H1 (cell line): ENCODE measurements around the gene GREM2. TPM values are rescaled to one million over a fixed set of nuclear protein-coding genes. Genes with fewer than 3 reads are reported as not detected.

Experiments
- CTCF ChIA-PET: fragments of 300-600 bp; sonication (Branson Sonifier 250); formaldehyde crosslinking; loops from one replicate; lab custom pipeline; 2021; ENCODE audit not compliant: partially characterized antibody; lab: Charles Lee
- POLR2A ChIA-PET: fragments of 300-600 bp; sonication (Branson Sonifier 250); formaldehyde crosslinking; loops from one replicate; lab custom pipeline; 2021; ENCODE audit warnings: inconsistent platforms; ENCODE audit not compliant: partially characterized antibody; lab: Charles Lee
- DNase-seq, 2 experiments: peaks; one replicate each; pipeline versions ENCODE4 v3.0.0 to v3.0.0-alpha.2; 2010 to 2022; ENCODE audit warnings: low spot score in 2 of 2, low read depth in 1 of 2, mixed read lengths in 1 of 2
- FAIRE-seq: peaks from 2 replicates; lab custom pipeline; 2011; peaks lifted over from hg19 to GRCh38; lab: Jason Lieb, UNC
- H2AFZ ChIP-seq: 2 replicates; pipeline ENCODE4 v1.8.1; 2012; ENCODE audit warnings: low read length, inconsistent platforms
- H2AK5ac ChIP-seq: 2 replicates; pipeline ENCODE4 v1.6.1; 2013; ENCODE audit warnings: low read depth, low read length
- H2BK120ac ChIP-seq: replicated peaks from 2 replicates; pipeline ENCODE3; 2013; ENCODE audit warnings: low read depth, low read length, inconsistent platforms
- H2BK12ac ChIP-seq: 2 replicates; pipeline ENCODE4 v1.6.1; 2013; ENCODE audit warnings: low read depth, low read length
- H2BK15ac ChIP-seq: 2 replicates; pipeline ENCODE4 v1.6.1; 2013; ENCODE audit warnings: low read length
- H2BK20ac ChIP-seq: 2 replicates; pipeline ENCODE4 v1.6.1; 2013; ENCODE audit warnings: low read length
- H2BK5ac ChIP-seq: 2 replicates; pipeline ENCODE4 v1.6.1; 2013; ENCODE audit warnings: low read depth, low read length
- H3K14ac ChIP-seq: 2 replicates; pipeline ENCODE4 v1.6.1; 2013; ENCODE audit warnings: inconsistent platforms; ENCODE audit not compliant: insufficient read length
- H3K18ac ChIP-seq: 2 replicates; pipeline ENCODE4 v1.6.1; 2013; ENCODE audit warnings: low read length; ENCODE audit errors: extremely low read depth
- H3K23ac ChIP-seq: 2 replicates; pipeline ENCODE4 v1.6.1; 2013; ENCODE audit warnings: inconsistent platforms; ENCODE audit not compliant: insufficient read length
- H3K23me2 ChIP-seq: 2 replicates; pipeline ENCODE4 v1.6.1; 2013; ENCODE audit warnings: low read depth, low read length
- H3K27ac ChIP-seq: 2 replicates; pipeline ENCODE4 v1.6.1; 2011; ENCODE audit warnings: low read depth, low read length, inconsistent platforms
- H3K27me3 ChIP-seq, 4 experiments: replicated peaks in 1 of 4; 1 replicate in 1 of 4; 2 replicates in 3 of 4; pipeline versions ENCODE4 v1.6.1 to v1.8.1; 2011 to 2013; ENCODE audit warnings: low read length in 3 of 4, mild to moderate bottlenecking in 3 of 4, inconsistent platforms in 2 of 4, mixed read lengths in 2 of 4, moderate library complexity in 1 of 4; ENCODE audit not compliant: control insufficient read depth in 3 of 4, insufficient read depth in 3 of 4; ENCODE audit errors: extremely low read depth in 1 of 4
- H3K36me3 ChIP-seq, 4 experiments: 2 replicates each; pipeline versions ENCODE4 v1.6.1 to v1.8.1; 2011 to 2013; ENCODE audit warnings: mild to moderate bottlenecking in 4 of 4, low read length in 3 of 4, moderate library complexity in 2 of 4, control low read depth in 1 of 4, inconsistent platforms in 1 of 4; ENCODE audit not compliant: insufficient read depth in 4 of 4, control insufficient read depth in 2 of 4
- H3K4ac ChIP-seq: replicated peaks from 2 replicates; pipeline ENCODE3; 2013; ENCODE audit warnings: low read length, low read depth, mixed read lengths, inconsistent platforms; ENCODE audit not compliant: insufficient read length
- H3K4me1 ChIP-seq, 4 experiments: replicated peaks in 1 of 4; 1 replicate in 1 of 4; 2 replicates in 3 of 4; pipeline versions ENCODE4 v1.6.1 to v1.8.1; 2011 to 2013; ENCODE audit warnings: low read length in 3 of 4, inconsistent platforms in 2 of 4, mixed read lengths in 1 of 4; ENCODE audit not compliant: insufficient read depth in 4 of 4, control insufficient read depth in 3 of 4
- H3K4me2 ChIP-seq, 2 experiments: 2 replicates each; pipeline versions ENCODE4 v1.6.1 to v1.8.1; 2011 to 2013; ENCODE audit warnings: low read depth in 2 of 2, low read length in 2 of 2, control low read depth in 1 of 2, inconsistent platforms in 1 of 2, mild to moderate bottlenecking in 1 of 2; ENCODE audit not compliant: insufficient read depth in 1 of 2
- H3K4me3 ChIP-seq, 4 experiments: fragments of 200-600, 300-600 bp in 1 of 4; sonication (generic), shearing (Covaris generic), sonication (Bioruptor Twin) in 1 of 4; 2 replicates each; pipeline versions ENCODE4 v1.5.1 to v1.8.1; 2011 to 2016; ENCODE audit warnings: low read length in 4 of 4, low read depth in 3 of 4, control low read depth in 2 of 4, inconsistent platforms in 2 of 4, mild to moderate bottlenecking in 2 of 4, mixed read lengths in 1 of 4, moderate library complexity in 1 of 4; ENCODE audit not compliant: insufficient read depth in 2 of 4; ENCODE audit errors: extremely low read depth in 1 of 4
- H3K56ac ChIP-seq: replicated peaks from 2 replicates; pipeline ENCODE3; 2013; ENCODE audit warnings: low read depth, mild to moderate bottlenecking, mixed read lengths, low read length, inconsistent platforms; ENCODE audit not compliant: insufficient read length
- H3K79me1 ChIP-seq: 2 replicates; pipeline ENCODE4 v1.6.1; 2013; ENCODE audit warnings: low read depth, low read length, control low read depth
- H3K79me2 ChIP-seq, 2 experiments: 2 replicates each; pipeline versions ENCODE4 v1.6.1 to v1.8.1; 2012 to 2013; ENCODE audit warnings: low read length in 2 of 2, mild to moderate bottlenecking in 2 of 2, inconsistent platforms in 1 of 2; ENCODE audit not compliant: insufficient read depth in 2 of 2, control insufficient read depth in 1 of 2
- H3K9ac ChIP-seq, 4 experiments: replicated peaks in 1 of 4; 1 replicate in 1 of 4; 2 replicates in 3 of 4; pipeline versions ENCODE4 v1.6.1 to v1.8.1; 2011 to 2013; ENCODE audit warnings: low read depth in 3 of 4, low read length in 3 of 4, control low read depth in 2 of 4, mild to moderate bottlenecking in 2 of 4, moderate library complexity in 2 of 4, inconsistent platforms in 1 of 4; ENCODE audit errors: extremely low read depth in 1 of 4
- H3K9me3 ChIP-seq, 2 experiments: 2 replicates each; pipeline versions ENCODE4 v1.6.1 to v1.8.1; 2012 to 2013; ENCODE audit warnings: mild to moderate bottlenecking in 2 of 2, moderate library complexity in 2 of 2, control low read depth in 1 of 2, inconsistent platforms in 1 of 2, low read depth in 1 of 2, low read length in 1 of 2, mixed read lengths in 1 of 2; ENCODE audit not compliant: insufficient read depth in 2 of 2
- H4K20me1 ChIP-seq, 2 experiments: replicated peaks in 1 of 2; 2 replicates each; pipeline versions ENCODE3 to v1.8.1; 2011 to 2013; ENCODE audit warnings: inconsistent platforms in 2 of 2, low read length in 2 of 2, mild to moderate bottlenecking in 1 of 2; ENCODE audit not compliant: insufficient read depth in 2 of 2, control insufficient read depth in 1 of 2
- H4K5ac ChIP-seq: 2 replicates; pipeline ENCODE4 v1.6.1; 2013; ENCODE audit warnings: low read length, low read depth, mixed read lengths, inconsistent platforms; ENCODE audit not compliant: insufficient read length
- H4K8ac ChIP-seq: 2 replicates; pipeline ENCODE4 v1.8.0; 2013; ENCODE audit warnings: mild to moderate bottlenecking, moderate library complexity, low read length, inconsistent platforms; ENCODE audit not compliant: insufficient read depth; ENCODE audit errors: extremely low read depth
- H4K91ac ChIP-seq: replicated peaks from 2 replicates; pipeline ENCODE3; 2013; ENCODE audit warnings: low read length, mixed read lengths, inconsistent platforms; ENCODE audit not compliant: insufficient read length
- CEBPB ChIP-seq: IDR thresholded peaks from 2 replicates; pipeline ENCODE4 v1.6.1; 2012; ENCODE audit warnings: low read depth, low read length
- GABPA ChIP-seq: IDR thresholded peaks from 2 replicates; pipeline ENCODE4 v1.6.1; 2011; ENCODE audit warnings: mild to moderate bottlenecking, low read length, moderate library complexity, borderline replicate concordance; ENCODE audit not compliant: insufficient read depth
- MAFK ChIP-seq: IDR thresholded peaks from 2 replicates; pipeline ENCODE4 v1.6.1; 2012; ENCODE audit warnings: low read depth, mild to moderate bottlenecking, improper control_type of control experiment, low read length
- whole genome bisulfite sequencing, 2 experiments: shearing (Covaris generic) in 1 of 2; methylation state at CpG; one replicate each; pipeline versions ENCODE4 v1.1.6 to v1.1.7; 2013 to 2015; ENCODE audit warnings: low lambda C conversion rate in 2 of 2, mixed read lengths in 2 of 2, inconsistent platforms in 1 of 2, low coverage in 1 of 2, missing lambda C conversion rate in 1 of 2; ENCODE audit not compliant: insufficient replicate concordance in 2 of 2, insufficient coverage in 1 of 2, insufficient read length in 1 of 2; ENCODE audit errors: extremely low coverage in 1 of 2, missing lambda C conversion rate in 1 of 2; 5-methylcytosine and 5-hydroxymethylcytosine counted together
- polyA plus RNA-seq, 7 experiments: library from polyadenylated mRNA; depleted of rRNA in 3 of 7; stranded (reverse) in 5 of 7; unstranded in 2 of 7; fragments of >200 nt in 5 of 7; fragments of 200-250 nt in 2 of 7; gene quantifications; 1 replicate in 5 of 7; 2 replicates in 1 of 7; 4 replicates in 1 of 7; pipeline versions ENCODE4 v1.2.1 to v1.2.3, GENCODE V29; 2011 to 2013; ENCODE audit warnings: missing spikeins in 2 of 7, mixed read lengths in 2 of 7
- total RNA-seq: library from RNA; stranded (reverse); fragmentation: NEBNext Ultra II Directional; extraction: Animal tissue kit (Norgen Biotek cat#: 25700); gene quantifications from 2 replicates; pipeline ENCODE4 v1.2.1, GENCODE V29; 2021

The GREM2 gene
- total and polyA plus RNA-seq, 2 of the 8 experiments (the other 6 are each of a cell fraction or from before 2014, with no cell fraction given): 0.05 TPM; not detected in 1

DNA sequence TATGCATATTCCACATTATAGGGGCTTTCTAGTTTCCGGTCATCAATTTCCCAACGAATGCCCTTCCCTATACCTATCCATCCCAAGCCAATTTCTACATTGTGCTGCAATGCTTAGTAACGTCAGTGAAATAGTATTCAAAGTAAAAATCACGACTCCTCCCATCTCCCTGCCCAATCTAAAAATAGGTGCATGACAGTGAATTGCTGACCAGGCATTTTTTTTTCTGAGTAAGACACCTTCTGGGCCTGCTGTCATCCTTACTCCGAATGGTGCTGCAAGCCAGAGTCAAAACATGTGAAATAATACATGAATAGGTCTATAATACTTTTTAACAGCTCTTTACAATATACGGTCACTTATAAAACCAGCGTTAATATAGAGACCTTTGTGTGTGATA lies 120.2 kb downstream of the GREM2 start:
- POLR2A ChIA-PET: no interaction called here
- Histone ChIP-seq H3K9ac (no peak overlapping the region), H4K20me1 (no peaks in the 10 kb centered on the region), H2BK20ac (no peak overlapping the region), H2AFZ (no peak overlapping the region), H3K4me1 (peaks cover 0 to 4% (median under 1%) of the 10 kb centered on the region in 4 experiments; a peak in 2 of 7 replicates), H3K27ac (no peak overlapping the region), H3K79me1 (no peaks in the 10 kb centered on the region), H3K4me3 (no peak overlapping the region), H3K79me2 (no peaks in the 10 kb centered on the region), H3K36me3 (no peaks in the 10 kb centered on the region), H3K27me3 (peaks cover 0 to 14% (median 10%) of the 10 kb centered on the region in 4 experiments; a peak in 4 of 7 replicates), H4K91ac (no peak overlapping the region), H2BK15ac (no peak overlapping the region), H3K4ac (no peak overlapping the region), H3K56ac (no peak overlapping the region), H2BK12ac (no peak overlapping the region), H4K8ac (no peak overlapping the region), H2AK5ac (no peak overlapping the region), H3K18ac (no peak overlapping the region), H2BK120ac (no peak overlapping the region), H3K4me2 (no peak overlapping the region; a peak in 1 of 4 replicates), H3K23ac (no peak overlapping the region), H4K5ac (no peak overlapping the region), H2BK5ac (no peak overlapping the region), H3K23me2 (peaks cover 2% of the 10 kb centered on the region; the same call in 1 of the 2 replicates), H3K9me3 (no peaks in the 10 kb centered on the region), H3K14ac (no peak overlapping the region)
- no peak for DNase-seq
- no peak for TF ChIP-seq CEBPB
- TF ChIP-seq GABPA: no peak
- peak; percentile 86 for TF ChIP-seq MAFK
- CTCF ChIA-PET: interaction anchor here (1.0 to 4.3 kb wide), 11 partner anchors 10 to 168 kb away, joined by 3 to 20 read pairs (median 7); no protein-coding TSS in a partner anchor
- 89% methylated on average over 7 of the region's 7 CpGs; no CpG with 5 or more reads in 1 of the 2 experiments for WGBS, 2 experiments
- FAIRE-seq: no peak
